ENCODE data around the gene SCN2A. TPM values are rescaled to one million over a fixed set of nuclear protein-coding genes. Genes with fewer than 3 reads are reported as not detected.
"Not testable (repeated sequence)": the region's sequence is repeated elsewhere in the genome, so short reads cannot be mapped to it uniquely, and the experiment has no call there.

SCN2A gene
- total RNA-seq, 2 donors from 2014 or later, result 0.05 TPM; not detected in 1

GRCh38 chr2:165312999-165313398 is 73.8 kb downstream of the SCN2A start:
- H3K27me3 ChIP-seq, result no peaks in the 10 kb centered on the region

DNA sequence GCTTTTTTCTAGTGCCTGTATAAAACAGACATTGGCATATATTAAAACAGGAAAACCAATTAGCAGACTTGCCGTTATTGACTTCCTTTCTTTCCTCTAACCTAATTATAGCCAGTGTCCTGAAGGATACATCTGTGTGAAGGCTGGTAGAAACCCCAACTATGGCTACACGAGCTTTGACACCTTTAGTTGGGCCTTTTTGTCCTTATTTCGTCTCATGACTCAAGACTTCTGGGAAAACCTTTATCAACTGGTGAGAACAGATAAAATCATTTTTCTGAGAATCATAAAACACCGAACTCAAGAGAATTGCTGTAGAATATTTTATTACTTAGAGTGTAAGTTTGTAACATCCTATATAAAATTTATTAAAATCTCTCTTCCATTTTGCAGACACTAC is 74.3 kb downstream of the SCN2A start:
- no peaks in the 10 kb centered on the region for H3K9me3 ChIP-seq
- no peak overlapping the region for H3K27ac ChIP-seq
- H3K36me3 ChIP-seq, result no peaks in the 10 kb centered on the region
- H3K9ac ChIP-seq (ENCODE audit: low read depth in 2 of 2, low read length in 2 of 2), result no peak overlapping the region
- TF ChIP-seq, protein P1, sequence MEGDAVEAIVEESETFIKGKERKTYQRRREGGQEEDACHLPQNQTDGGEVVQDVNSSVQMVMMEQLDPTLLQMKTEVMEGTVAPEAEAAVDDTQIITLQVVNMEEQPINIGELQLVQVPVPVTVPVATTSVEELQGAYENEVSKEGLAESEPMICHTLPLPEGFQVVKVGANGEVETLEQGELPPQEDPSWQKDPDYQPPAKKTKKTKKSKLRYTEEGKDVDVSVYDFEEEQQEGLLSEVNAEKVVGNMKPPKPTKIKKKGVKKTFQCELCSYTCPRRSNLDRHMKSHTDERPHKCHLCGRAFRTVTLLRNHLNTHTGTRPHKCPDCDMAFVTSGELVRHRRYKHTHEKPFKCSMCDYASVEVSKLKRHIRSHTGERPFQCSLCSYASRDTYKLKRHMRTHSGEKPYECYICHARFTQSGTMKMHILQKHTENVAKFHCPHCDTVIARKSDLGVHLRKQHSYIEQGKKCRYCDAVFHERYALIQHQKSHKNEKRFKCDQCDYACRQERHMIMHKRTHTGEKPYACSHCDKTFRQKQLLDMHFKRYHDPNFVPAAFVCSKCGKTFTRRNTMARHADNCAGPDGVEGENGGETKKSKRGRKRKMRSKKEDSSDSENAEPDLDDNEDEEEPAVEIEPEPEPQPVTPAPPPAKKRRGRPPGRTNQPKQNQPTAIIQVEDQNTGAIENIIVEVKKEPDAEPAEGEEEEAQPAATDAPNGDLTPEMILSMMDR (IDR thresholded peaks at IDR 0.05), result no peak
- DNase-seq, result no peak
- H3K27me3 ChIP-seq, result no peaks in the 10 kb centered on the region
- no peaks in the 10 kb centered on the region for H3K4me1 ChIP-seq
- intact Hi-C loops (cut with DNase I), result no loop called here
- H3K4me3 ChIP-seq, result no peak overlapping the region

More at GRCh38 chr2:165312999-165313398, 73.8 kb downstream of the SCN2A start:
- Histone ChIP-seq H3K4me1 (no peaks in the 10 kb centered on the region), H3K36me3 (no peaks in the 10 kb centered on the region), H3K9ac (ENCODE audit: low read depth in 2 of 2, low read length in 2 of 2) (no peak overlapping the region), H3K9me3 (no peaks in the 10 kb centered on the region), H3K27ac (no peak overlapping the region), H3K4me3 (no peak overlapping the region)
- intact Hi-C loops (cut with DNase I), result no loop called here
- DNase-seq, result no peak
- TF ChIP-seq, protein P1 (IDR thresholded peaks at IDR 0.05), result no peak

GRCh38 chr2:165328272-165328671 is 89.1 kb downstream of the SCN2A start:
- Histone ChIP-seq H3K36me3 (no peaks in the 10 kb centered on the region), H3K27me3 (no peaks in the 10 kb centered on the region), H3K27ac (no peak overlapping the region), H3K4me1 (no peaks in the 10 kb centered on the region), H3K9me3 (no peaks in the 10 kb centered on the region), H3K4me3 (no peak overlapping the region), H3K9ac (ENCODE audit: low read depth in 2 of 2, low read length in 2 of 2) (no peak overlapping the region)
- intact Hi-C loops (cut with DNase I), result no loop called here
- DNase-seq, result no peak
- TF ChIP-seq, protein P1 (IDR thresholded peaks at IDR 0.05), result no peak

DNA sequence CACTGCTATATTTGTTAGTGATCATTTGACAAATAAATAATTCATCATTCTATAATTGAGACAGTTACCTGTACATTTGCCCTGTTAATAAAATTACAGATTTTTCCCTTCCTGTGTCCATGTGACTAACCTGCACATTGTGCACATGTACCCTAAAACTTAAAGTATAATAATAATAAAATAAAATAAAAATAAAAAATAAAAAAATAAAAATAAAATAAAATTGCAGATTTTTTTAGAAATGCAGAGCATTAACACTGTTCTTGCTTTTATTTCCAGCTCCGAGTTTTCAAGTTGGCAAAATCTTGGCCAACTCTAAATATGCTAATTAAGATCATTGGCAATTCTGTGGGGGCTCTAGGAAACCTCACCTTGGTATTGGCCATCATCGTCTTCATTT is 105.1 kb downstream of the SCN2A start:
- DNase-seq; H3K4me3 ChIP-seq; H3K36me3 ChIP-seq; H3K4me1 ChIP-seq; H3K9me3 ChIP-seq; H3K27ac ChIP-seq; intact Hi-C loops (cut with DNase I); H3K9ac ChIP-seq (ENCODE audit: low read depth in 2 of 2, low read length in 2 of 2); H3K27me3 ChIP-seq: not testable (repeated sequence)

GRCh38 chr2:165348441-165348840 is 109.2 kb downstream of the SCN2A start:
- intact Hi-C loops (cut with DNase I), result no loop called here
- Histone ChIP-seq H3K9me3 (no peaks in the 10 kb centered on the region), H3K4me1 (no peaks in the 10 kb centered on the region), H3K9ac (ENCODE audit: low read depth in 2 of 2, low read length in 2 of 2) (no peak overlapping the region), H3K4me3 (no peak overlapping the region), H3K27me3 (no peaks in the 10 kb centered on the region), H3K27ac (no peak overlapping the region), H3K36me3 (no peaks in the 10 kb centered on the region)
- TF ChIP-seq, protein P1 (IDR thresholded peaks at IDR 0.05), result no peak
- no peak for DNase-seq

DNA sequence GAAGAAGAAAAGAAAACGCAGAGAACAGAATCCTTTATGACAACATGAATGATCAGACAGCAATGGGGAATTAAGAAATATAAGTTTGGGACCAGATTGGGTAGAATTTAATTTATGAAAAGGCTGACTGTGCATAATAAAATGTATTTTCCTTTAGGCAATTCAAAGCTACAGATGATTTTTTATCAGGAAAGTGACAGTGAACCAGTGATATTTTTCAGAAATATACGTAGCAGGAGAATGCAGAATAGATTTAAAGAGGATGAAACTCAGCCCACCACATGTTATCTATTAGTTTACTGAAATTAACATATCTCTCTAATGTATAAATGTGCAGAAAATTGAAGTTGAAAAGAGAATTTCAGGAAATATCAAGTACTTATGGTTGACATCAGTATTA is 110.0 kb downstream of the SCN2A start:
- intact Hi-C loops (cut with DNase I), result no loop called here
- Histone ChIP-seq H3K9ac (ENCODE audit: low read depth in 2 of 2, low read length in 2 of 2) (no peak overlapping the region), H3K36me3 (no peaks in the 10 kb centered on the region), H3K9me3 (no peaks in the 10 kb centered on the region), H3K27ac (no peak overlapping the region), H3K4me3 (no peak overlapping the region), H3K27me3 (no peaks in the 10 kb centered on the region), H3K4me1 (no peaks in the 10 kb centered on the region)
- TF ChIP-seq, protein P1 (IDR thresholded peaks at IDR 0.05), result no peak
- no peak for DNase-seq

Data from colonic mucosa (tissue), 4 donors.